GM12873 (cell line): Measurements from ENCODE around the gene GAS7.

Experiments used
- CTCF ChIP-seq: IDR thresholded peaks from 2 replicates; pipeline ENCODE4 v1.5.1; 2012; ENCODE audit warnings: low read depth, mild to moderate bottlenecking, moderate library complexity, low read length, control low read depth; ENCODE audit not compliant: insufficient read depth; ENCODE audit errors: missing control alignments

The GAS7 gene

GRCh38 chr17:10059684-10060211 is 138.7 kb downstream of the GAS7 start:
- TF ChIP-seq CTCF = no peak

DNA sequence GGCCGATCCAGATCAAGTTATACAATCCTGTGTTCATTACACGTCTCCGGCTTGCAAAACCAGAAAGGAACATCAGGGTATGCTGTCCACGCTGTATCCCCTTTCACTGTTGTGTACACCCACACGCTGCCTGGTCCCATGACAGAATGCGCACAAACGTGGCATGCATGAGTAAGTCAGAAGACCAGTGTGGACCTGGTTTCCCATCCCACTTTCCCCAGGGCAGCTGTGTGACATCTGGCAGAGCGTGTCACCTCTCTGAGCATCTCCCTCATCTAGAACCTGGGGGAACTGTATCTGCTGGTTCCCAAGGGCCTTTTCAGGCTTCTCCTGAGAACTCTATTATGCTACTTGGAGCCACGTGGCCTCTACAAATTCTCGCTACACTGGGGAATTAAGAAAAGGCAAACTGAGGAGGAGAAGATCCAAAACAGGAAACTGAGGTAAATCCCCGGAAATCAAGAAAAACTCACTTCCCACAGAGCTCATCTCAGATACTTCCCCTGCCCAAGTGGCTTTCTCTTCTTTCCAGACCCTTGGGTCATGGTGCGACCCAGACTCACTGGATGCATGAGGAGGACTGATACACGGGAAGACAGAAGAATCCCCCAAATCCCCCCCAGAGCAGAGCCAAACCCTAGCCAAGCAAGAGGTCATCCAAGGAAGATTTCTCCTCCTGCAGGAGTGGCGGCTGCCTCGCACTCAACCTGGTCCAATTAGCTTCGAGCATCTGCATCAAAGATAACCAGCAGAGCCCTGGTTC is 139.3 kb downstream of the GAS7 start:
- TF ChIP-seq CTCF = no peak

- no peak for TF ChIP-seq CTCF
Observed at GRCh38 chr17:10055262-10055975, 143.0 kb downstream of the GAS7 start.

DNA sequence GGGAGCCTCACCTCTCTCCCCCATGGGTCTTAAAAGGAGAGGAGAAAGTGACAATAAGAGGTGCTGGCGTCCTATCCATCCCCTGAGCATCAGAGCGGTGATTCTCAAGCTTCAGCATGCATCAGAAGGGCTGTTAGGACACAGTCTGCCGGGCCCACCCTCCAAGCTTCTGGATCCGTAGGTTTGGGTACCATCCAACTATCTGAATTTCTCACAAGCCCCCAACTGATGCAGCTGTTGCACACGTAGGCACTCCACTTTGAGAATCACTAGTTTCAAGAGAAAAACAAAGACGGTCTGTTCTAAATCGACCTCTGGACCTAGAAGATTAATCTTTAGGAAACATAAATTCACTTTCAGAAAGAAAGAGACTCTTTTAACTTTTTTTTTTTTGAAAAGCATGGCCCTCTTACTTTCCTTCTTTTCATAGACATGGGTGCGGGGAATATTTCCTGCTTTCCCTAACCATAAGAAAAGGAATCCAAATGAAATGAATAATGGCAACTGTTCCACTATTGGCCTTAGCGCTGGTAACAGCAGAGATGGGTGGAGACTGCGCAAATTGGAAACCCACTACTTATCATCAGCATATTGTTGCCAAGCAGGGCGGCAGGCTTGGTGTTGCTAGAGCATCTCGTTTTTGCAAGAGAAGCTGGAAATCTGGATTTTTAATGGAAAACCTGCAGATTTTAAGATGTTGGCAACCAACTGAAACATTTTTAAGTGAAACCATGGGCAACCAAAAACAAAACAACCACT is 144.4 kb downstream of the GAS7 start:
- no peak for TF ChIP-seq CTCF

DNA sequence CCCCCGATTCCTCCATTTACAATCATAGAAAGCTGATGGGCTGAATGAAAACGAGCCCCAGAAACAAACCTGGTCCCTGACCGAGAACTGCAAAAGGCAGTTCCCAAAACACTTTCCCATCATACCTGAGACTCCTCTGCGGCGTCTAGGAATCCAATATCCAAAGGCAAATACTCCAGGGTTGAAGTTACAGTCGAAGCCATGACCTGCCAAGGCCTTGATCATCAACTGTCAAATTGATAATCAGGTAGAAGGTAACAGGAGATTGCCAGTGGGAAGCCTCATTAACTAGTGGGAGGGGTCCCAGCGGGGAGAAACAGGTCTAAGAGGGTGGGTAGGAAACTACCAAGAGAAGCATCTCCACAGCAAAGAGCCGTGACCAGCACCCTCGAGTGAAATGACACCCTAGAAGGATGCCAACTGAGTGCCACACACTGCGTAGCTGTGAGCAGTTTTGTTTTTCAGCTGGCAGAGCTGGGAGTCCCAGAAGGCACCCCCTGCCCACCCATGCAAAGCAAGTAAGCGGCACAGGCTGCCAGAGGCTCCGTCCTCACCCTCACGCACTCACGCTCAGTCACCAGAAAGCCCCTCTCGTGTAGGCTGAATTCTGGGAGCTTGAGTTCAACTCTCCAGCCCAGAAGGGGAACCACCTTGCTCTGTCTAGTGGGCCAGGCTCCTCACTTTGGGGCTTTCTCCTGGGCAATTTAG is 146.1 kb downstream of the GAS7 start:
- TF ChIP-seq CTCF = no peak

- no peak for TF ChIP-seq CTCF
Observed at GRCh38 chr17:10051112-10051511, 147.3 kb downstream of the GAS7 start.
